ENCODE results near the gene FAM174C.

DNA sequence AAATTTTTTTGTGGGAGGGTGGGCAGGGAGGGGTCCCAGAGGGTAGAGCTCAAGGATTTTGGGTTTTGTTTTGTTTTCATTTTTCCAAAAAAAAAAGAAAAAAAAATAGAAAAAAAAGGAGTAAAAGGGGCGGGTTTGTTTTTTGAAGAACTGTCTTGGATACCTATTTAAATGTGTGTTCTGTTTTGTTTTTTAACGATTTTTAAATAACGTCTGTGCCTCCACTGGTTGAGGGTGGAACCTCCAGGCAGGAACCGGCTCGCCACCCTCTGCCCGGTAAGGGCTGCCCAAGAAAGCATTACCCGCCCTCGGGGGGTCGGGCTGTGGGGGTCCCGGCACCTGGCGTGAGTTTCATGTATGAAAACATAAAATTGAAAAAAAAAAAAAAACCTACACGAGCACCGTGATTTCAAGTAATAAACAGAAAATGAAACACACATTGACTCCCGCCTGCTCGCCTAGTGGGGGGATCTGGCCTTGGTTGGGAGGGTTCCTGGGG lies 16.6 kb upstream of the FAM174C start:
- TF ChIP-seq CTCF (IDR thresholded peaks at IDR 0.05; ENCODE audit: low read depth, low read length) (no peak), EZH2phosphoT487 (IDR thresholded peaks at IDR 0.05; ENCODE audit: low read depth) (no peak)

Measured in OCI-LY3 (cell line).